HL-60 (cell line): ENCODE measurements around the gene DUS1L.

ENCODE experiments used
- CTCF ChIP-seq: IDR thresholded peaks from one replicate; pipeline ENCODE4 v1.5.1; 2011; ENCODE audit warnings: low read length, control low read depth, inconsistent platforms; ENCODE audit not compliant: insufficient read depth
- REST ChIP-seq: IDR thresholded peaks from 2 replicates; pipeline ENCODE4 v1.6.1; 2012; ENCODE audit warnings: low read depth; ENCODE audit not compliant: insufficient replicate concordance

GRCh38 chr17:82025401-82026107 is 40.0 kb downstream of the DUS1L start:
- TF ChIP-seq CTCF (no peak), REST (no peak)
